ENCODE data around the gene TIAM2. TPM values are rescaled to one million over a fixed set of nuclear protein-coding genes. Genes with fewer than 3 reads are reported as not detected.
A peak's percentile ranks its signal among the peaks of the same experiment; 100 is the strongest.
"Not testable (repeated sequence)": the region's sequence is repeated elsewhere in the genome, so short reads cannot be mapped to it uniquely, and the experiment has no call there.

TIAM2 gene
- 11.9 TPM for total RNA-seq
- long read RNA-seq, partial matches to known transcripts = 0 of 3 reads
- long read RNA-seq, other reads (novel, unspliced or antisense) = 3 of 3 reads

DNA sequence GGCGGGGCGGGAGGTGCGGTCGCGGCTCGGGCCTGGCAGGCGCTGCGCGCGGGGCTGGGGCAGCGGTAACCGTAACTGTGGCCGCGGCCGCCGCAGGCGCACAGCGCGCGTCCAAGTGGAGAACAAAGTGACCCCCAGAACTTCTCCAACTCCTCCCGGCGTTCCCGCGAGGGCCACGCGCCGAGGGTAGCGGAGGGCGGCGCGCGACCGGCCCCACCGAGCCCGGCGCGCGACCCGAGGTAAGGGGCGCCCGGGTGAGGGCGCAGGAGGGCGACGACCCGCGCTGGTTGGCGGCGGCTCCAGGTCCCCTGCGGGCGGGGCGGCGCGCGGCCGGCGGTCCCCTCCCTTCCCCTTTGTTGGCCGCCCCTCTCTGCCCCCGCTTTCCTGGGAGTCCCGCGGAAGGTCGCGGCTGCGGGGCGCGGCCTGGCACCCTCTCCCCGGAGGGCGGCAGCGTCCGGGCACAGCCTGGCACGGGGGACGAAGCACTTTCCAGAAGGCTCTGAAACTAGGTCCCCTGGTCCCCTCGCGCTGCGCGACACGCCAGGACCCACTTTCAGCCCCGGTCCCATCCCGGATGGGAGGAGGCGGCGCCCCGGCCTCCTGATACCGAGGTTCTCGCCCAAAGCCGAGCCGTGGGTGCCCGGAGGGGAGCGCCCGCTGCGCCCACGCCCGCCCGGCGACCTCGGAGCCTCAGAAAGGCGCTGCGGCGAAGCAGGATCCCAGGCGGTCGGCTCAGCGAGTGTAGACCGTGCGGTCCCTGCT, at the start of gene TIAM2:
Gene TIAM2 (plus strand): TSS at position 62 of the 762 bp plus-strand sequence. CDS start 133,909 bp downstream, outside the sequence.
- intact Hi-C loops (cut with micrococcal nuclease) = no loop called here
- ATAC-seq = peak; percentile 89
- peak; percentile 47 for DNase-seq

GRCh38 chr6:154950979-154951344, 44.2 kb upstream of the TIAM2 start:
- ATAC-seq (no peak), DNase-seq (no peak)
- intact Hi-C loops (cut with micrococcal nuclease) = no loop called here

DNA sequence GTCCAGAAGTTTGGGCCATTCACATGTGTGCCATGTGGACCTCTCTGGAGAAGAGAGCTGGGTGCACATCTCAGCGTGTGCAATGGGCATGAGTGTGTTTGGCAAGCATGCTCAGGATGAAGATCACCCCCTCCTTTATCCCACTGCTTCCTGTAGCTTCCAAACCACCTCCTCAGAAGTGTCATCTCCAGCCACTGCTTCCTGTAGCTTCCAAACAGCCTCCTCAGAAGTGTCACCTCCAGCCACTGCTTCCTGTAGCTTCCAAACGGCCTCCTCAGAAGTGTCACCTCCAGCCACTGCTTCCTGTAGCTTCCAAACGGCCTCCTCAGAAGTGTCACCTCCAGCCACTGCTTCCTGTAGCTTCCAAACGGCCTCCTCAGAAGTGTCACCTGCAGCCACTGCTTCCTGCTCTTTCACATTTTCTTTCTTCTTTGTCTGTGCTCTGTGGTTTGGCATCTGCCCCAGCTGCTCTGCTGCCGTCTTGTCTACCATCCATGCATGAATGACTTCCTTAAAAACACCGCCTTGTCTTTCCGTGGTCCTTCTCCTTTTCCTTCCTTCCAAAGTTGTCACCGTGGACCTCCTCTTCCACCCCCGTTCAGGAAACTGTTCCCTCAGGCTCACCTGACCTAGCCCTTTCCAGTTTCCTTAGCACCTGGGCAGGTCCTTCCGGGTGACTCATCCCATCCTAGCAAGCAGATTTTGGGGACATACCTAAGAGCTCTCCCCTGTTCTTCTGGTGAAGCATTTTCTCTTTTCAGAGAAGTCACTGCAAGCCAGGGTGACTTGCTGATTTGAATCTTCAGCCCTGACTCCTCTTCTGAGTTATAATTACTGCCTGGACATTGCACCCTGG, 43.5 kb upstream of the TIAM2 start:
- DNase-seq (no peak), ATAC-seq (no peak)
- intact Hi-C loops (cut with micrococcal nuclease) = no loop called here

GRCh38 chr6:154953644-154954043, 41.5 kb upstream of the TIAM2 start:
- intact Hi-C loops (cut with micrococcal nuclease) = no loop called here
- no peak for ATAC-seq
- no peak for DNase-seq

DNA sequence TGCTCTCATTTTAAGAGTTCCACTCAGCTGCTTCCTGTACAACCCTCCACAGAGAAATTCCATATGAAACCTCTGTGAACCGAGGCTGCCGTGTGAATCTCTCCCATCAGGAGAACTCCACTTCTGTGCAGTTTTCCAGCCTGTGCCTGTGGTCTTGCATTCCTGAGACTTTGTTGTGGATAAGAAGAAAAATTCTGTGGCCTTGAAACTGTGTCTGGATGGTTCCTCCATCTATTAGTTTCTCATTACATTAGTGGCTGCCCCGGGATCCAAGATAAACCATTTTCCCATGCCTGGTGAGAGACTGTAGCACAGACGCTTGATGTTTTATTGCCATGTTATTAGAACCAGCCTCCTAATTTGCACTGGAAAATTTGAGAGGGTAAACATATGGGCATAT, 40.8 kb upstream of the TIAM2 start:
- DNase-seq = no peak
- ATAC-seq = no peak
- intact Hi-C loops (cut with micrococcal nuclease) = no loop called here

DNA sequence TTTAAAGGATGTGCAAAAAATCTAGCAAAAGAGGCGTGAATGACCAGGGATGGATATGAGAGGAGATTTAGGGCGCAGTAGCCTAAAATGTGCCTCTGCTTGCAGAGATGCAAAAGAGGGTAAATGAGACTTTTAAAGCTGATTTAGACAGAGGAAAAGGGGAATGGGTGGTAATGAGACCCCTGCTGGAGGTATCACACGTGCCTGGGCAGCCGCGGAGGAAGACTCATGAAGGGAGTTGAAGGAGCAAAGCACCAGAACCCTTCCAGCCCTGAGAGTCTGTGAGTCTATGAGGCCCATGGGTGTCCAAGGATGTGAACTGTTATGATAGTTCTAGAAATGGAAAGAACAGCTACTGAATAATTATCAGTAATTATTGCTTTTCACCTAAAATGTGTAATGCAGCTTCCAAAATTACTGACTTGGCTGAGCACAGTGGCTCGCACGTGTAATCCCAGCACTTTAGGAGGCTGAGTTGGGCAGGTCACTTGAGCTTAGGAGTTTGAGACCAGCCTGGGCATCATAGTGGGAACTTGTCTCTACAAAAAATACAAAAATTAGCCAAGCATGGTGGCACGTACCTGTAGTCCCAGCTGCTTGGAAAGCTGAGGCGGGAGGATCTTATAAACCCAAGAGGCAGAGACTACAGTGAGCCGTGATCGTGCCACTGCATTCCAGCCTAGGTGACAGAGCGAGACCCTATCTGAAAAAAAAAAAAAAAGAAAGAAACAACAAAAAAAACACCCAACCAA, 38.2 kb upstream of the TIAM2 start:
- ATAC-seq (no peak), DNase-seq (no peak)
- intact Hi-C loops (cut with micrococcal nuclease) = no loop called here

GRCh38 chr6:154958469-154958868, 36.6 kb upstream of the TIAM2 start:
- DNase-seq (no peak), ATAC-seq (no peak)
- intact Hi-C loops (cut with micrococcal nuclease) = no loop called here

DNA sequence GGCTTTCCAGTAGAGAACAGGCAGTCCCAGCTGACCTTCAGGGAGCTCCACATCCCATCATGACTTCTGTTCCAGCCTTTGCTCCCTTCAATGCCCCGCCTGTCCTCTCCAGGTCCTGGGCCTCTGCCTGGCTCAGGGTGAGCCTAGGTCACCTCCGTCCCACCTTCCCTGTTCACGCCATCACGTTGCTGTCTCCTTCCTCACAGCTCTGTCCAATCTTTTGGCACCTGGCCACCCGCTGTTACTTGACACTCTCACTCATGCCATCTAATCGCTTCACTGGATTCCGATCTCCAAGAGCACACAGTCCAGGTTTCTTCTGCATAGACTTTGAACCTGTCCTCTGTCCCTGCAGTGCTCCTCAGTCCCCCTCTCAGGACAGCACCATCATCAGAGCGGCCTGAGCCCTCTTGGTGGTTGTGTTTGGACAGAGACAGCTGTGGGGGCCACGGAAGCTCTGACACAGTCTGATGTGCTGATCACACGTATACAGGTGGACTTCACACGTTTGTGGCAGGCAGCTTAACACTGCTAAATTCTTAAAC, 34.7 kb upstream of the TIAM2 start:
- ATAC-seq = peak; percentile 76
- DNase-seq = peak; percentile 41
- intact Hi-C loops (cut with micrococcal nuclease) = no loop called here

GRCh38 chr6:154960854-154961530, 34.1 kb upstream of the TIAM2 start:
- DNase-seq (no peak), ATAC-seq (no peak)
- intact Hi-C loops (cut with micrococcal nuclease) = no loop called here

DNA sequence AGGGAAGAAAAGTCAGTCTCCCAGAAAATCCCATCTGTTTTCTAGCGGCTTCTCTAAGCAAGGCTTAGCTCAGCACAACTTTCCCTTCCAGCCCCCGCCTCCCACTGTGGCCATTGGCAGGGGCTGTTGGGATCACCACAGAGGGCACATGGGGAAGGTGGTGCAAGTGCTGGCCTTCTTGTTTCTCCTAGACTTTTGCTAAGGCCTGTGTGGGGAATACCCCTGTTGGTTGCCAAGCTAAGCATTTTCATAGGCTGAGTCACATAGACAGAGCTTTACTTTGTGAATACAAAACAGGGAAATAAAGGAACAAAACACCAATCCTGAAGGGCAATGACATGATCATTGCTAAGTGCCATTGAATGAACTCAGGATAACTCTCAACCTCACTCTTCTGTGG, 32.4 kb upstream of the TIAM2 start:
- no peak for ATAC-seq
- DNase-seq = no peak
- intact Hi-C loops (cut with micrococcal nuclease) = no loop called here

DNA sequence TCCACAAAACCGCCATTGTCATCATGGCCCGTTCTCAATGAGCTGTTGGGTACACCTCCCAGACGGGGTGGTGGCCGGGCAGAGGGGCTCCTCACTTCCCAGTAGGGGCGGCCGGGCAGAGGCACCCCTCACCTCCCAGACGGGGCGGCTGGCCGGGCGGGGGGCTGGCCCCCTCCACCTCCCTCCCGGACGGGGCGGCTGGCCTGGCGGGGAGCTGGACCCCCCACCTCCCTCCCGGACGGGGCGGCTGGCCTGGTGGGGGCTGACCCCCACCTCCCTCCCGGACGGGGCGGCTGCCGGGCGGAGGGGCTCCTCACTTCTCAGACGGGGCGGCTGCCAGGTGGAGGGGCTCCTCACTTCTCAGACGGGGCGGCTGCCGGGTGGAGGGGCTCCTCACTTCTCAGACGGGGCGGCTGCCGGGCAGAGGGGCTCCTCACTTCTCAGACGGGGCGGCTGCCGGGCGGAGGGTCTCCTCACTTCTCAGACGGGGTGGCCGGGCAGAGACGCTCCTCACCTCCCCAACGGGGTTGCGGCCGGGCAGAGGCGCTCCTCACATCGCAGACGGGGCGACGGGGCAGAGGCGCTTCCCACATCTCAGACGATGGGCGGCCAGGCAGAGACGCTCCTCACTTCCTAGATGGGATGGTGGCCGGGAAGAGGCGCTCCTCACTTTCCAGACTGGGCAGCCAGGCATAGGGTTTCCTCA, 28.9 kb upstream of the TIAM2 start:
- not testable (repeated sequence) for ATAC-seq, DNase-seq

DNA sequence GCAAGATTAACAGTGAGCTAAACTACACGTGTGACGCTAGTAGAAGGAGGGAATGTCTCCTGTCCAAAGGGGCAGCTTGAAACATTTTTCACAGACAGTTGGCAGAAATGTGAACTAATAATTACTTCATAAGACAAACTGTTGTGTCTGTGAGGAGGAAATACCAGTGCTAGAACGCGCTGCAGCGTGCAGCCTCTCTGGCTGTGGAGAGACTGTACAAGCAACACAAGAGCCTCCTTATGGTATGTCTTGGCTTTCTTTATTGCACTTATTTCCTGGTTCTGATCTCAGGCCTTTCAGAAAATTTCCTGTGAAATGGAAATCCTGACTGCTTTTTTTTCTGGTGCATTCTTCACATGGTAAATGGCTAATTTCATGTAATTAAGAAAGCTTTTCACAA, 25.3 kb upstream of the TIAM2 start:
- intact Hi-C loops (cut with micrococcal nuclease) = no loop called here
- DNase-seq = no peak
- no peak for ATAC-seq

More for the DNA sequence above, 28.9 kb upstream of the TIAM2 start:
- intact Hi-C loops (cut with micrococcal nuclease) = not testable (repeated sequence)

DNA sequence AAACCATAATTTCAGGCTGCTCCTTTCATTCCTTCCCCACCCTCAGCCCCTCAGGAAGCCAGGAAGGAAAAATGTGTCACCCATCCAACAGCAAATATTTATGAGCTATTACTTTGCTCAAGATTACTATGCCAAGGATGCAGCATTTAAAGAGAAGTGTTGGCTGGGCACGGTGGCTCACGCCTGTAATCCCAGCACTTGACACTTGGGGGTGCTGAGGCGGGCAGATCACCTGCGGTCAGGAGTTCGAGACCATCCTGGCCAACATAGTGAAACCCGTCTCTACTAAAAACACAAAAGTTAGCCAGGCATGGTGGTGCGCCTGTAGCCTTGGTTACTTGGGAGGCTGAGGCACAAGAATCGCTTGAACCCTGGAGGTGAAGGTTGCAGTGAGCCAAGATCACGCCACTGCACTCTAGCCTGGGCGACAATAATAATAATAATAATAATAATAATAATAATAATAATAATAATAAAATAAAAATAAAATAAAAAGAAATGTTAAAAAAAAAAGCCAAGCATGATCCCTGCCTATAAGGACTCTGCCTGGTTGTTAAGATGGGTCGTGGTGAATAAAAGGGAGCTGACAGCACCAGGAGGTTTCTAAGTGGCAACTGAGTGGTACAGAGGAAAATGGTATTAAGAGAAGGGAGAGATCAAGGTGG, 20.5 kb upstream of the TIAM2 start:
- ATAC-seq (no peak), DNase-seq (no peak)
- intact Hi-C loops (cut with micrococcal nuclease) = no loop called here

DNA sequence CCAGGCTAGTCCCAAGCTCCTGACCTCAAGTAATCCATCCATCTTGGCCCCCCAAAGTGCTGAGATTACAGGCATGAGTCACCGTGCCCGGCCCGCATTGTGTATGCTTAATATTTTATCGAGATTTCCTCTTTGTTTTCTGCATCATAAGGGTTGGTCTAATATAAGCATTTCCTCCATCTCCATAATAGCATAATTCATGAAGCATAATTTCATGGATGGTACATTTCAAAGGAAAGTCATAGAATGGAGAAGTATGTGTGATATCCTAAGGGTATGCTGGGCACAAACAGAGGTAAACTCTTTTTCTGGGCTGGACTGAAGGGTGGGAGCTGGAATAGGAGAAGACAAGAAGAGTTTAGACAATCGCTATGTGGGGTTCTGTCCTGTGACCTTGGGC, 17.5 kb upstream of the TIAM2 start:
- DNase-seq = no peak
- intact Hi-C loops (cut with micrococcal nuclease) = no loop called here
- no peak for ATAC-seq

- ATAC-seq = no peak
- intact Hi-C loops (cut with micrococcal nuclease) = no loop called here
Observed at GRCh38 chr6:154980273-154981078, 14.6 kb upstream of the TIAM2 start.

GRCh38 chr6:154981079-154981870, 13.8 kb upstream of the TIAM2 start:
- ATAC-seq (no peak), DNase-seq (no peak)
- intact Hi-C loops (cut with micrococcal nuclease) = no loop called here

More at GRCh38 chr6:154980273-154981078, 14.6 kb upstream of the TIAM2 start:
- no peak for DNase-seq

Data from left ventricle myocardium superior (tissue), 1 donor.